HepG2 (cell line): ENCODE results near the gene CDH12. TPM values are rescaled to one million over a fixed set of nuclear protein-coding genes. Genes with fewer than 3 reads are reported as not detected.

Experiments
- ATAC-seq: fragments of 200-7000 bp; cut with Tn5 transposase; 3 replicates; pipeline ENCODE4 v1.9.1; 2020; ENCODE audit warnings: mild to moderate bottlenecking, moderate library complexity
- BruUV-seq: library from RNA; stranded (reverse); fragments of 400-500 nt; replicated peaks from 2 replicates; lab custom pipeline; 2021; lab: Mats Ljungman, UMichigan
- CTCF ChIA-PET: fragments of 300-600 bp; formaldehyde crosslinking; extraction: SDS; loops from one replicate; lab custom pipeline; 2021; ENCODE audit warnings: low total read pairs, inconsistent platforms, low intra/inter-chr PET ratio; lab: Yijun Ruan, JAX
- POLR2A ChIA-PET: fragments of 350-600 bp; sonication (Branson Sonifier 250); formaldehyde crosslinking; loops from one replicate; lab custom pipeline; 2020; ENCODE audit warnings: antibody characterized with exemption, inconsistent platforms; lab: Yijun Ruan, JAX
- DNase-seq: peaks from one replicate; pipeline ENCODE4 v3.0.0-alpha.2; 2015; ENCODE audit warnings: low spot score
- FAIRE-seq: peaks from 3 replicates; lab custom pipeline; 2011; peaks lifted over from hg19 to GRCh38; lab: Jason Lieb, UNC
- H2AFZ ChIP-seq: one replicate; pipeline ENCODE4 v1.6.1; 2011; ENCODE audit warnings: low read length, inconsistent platforms
- H3K27ac ChIP-seq: fragments of 300-600 bp; 3 replicates; pipeline ENCODE4 v1.8.0; 2011; ENCODE audit warnings: mixed run types, mild to moderate bottlenecking, mixed read lengths, low read length, inconsistent platforms; ENCODE audit not compliant: insufficient read depth; ENCODE audit errors: extremely low read length
- H3K27me3 ChIP-seq, 2 experiments: fragments of 200-600 bp in 1 of 2; 2 replicates in 1 of 2; 3 replicates in 1 of 2; pipeline versions ENCODE4 v1.6.0 to v1.8.0; 2011; ENCODE audit warnings: low read length in 2 of 2, mild to moderate bottlenecking in 2 of 2, moderate library complexity in 2 of 2, inconsistent platforms in 1 of 2; ENCODE audit not compliant: insufficient read depth in 2 of 2, control insufficient read depth in 1 of 2
- H3K36me3 ChIP-seq, 2 experiments: fragments of 200-600 bp in 1 of 2; replicated peaks in 1 of 2; 2 replicates in 1 of 2; 3 replicates in 1 of 2; pipeline versions ENCODE4 v1.5.1 to v1.8.0; 2011; ENCODE audit warnings: low read length in 2 of 2, inconsistent platforms in 1 of 2; ENCODE audit not compliant: insufficient read depth in 2 of 2, control insufficient read depth in 1 of 2
- H3K4me1 ChIP-seq: 2 replicates; pipeline ENCODE4 v1.5.1; 2012; ENCODE audit warnings: low read length, inconsistent platforms; ENCODE audit not compliant: insufficient read depth
- H3K4me2 ChIP-seq: 2 replicates; pipeline ENCODE4 v1.6.0; 2011; ENCODE audit warnings: low read depth, low read length, inconsistent platforms
- H3K4me3 ChIP-seq, 3 experiments: fragments of 200-600 bp in 1 of 3; sonication (generic), shearing (Covaris generic) in 1 of 3; replicated peaks in 1 of 3; 2 replicates each; pipeline ENCODE4 v1.5.1; 2011 to 2016; ENCODE audit warnings: low read length in 3 of 3, inconsistent platforms in 2 of 3, low read depth in 2 of 3, mild to moderate bottlenecking in 2 of 3, control low read depth in 1 of 3, mixed read lengths in 1 of 3; ENCODE audit not compliant: insufficient read depth in 1 of 3
- H3K79me2 ChIP-seq: one replicate; pipeline ENCODE4 v1.6.1; 2011; ENCODE audit warnings: low read length, inconsistent platforms; ENCODE audit not compliant: insufficient read depth
- H3K9ac ChIP-seq: 2 replicates; pipeline ENCODE4 v1.6.0; 2011; ENCODE audit warnings: mild to moderate bottlenecking, low read depth, low read length, inconsistent platforms; ENCODE audit not compliant: insufficient read depth
- H3K9me3 ChIP-seq: 2 replicates; pipeline ENCODE4 v1.5.1; 2012; ENCODE audit warnings: mild to moderate bottlenecking, low read length
- H4K20me1 ChIP-seq: 2 replicates; pipeline ENCODE4 v1.6.0; 2011; ENCODE audit warnings: inconsistent platforms, mild to moderate bottlenecking, low read length, moderate library complexity; ENCODE audit not compliant: insufficient read depth
- AHR ChIP-seq: IDR thresholded peaks from 2 replicates; pipeline ENCODE4 v1.6.1; 2018; ENCODE audit warnings: missing genetic modification reagents, missing compliant biosample characterization
- ATF7 ChIP-seq, 2 experiments: fragments of 450-650 bp in 1 of 2; sonication (generic) in 1 of 2; formaldehyde crosslinking in 1 of 2; IDR thresholded peaks; 2 replicates each; pipeline versions ENCODE4 v1.4.0 to v1.6.1; 2016 to 2020; ENCODE audit warnings: antibody characterized with exemption in 1 of 2, mild to moderate bottlenecking in 1 of 2, missing genetic modification reagents in 1 of 2
- CEBPG ChIP-seq: IDR thresholded peaks from 2 replicates; pipeline ENCODE4 v1.6.1; 2016
- FOXM1 ChIP-seq: sonication (generic); formaldehyde crosslinking; IDR thresholded peaks from 2 replicates; pipeline ENCODE4 v1.5.0; 2020; ENCODE audit warnings: missing genetic modification reagents
- KDM1A ChIP-seq: IDR thresholded peaks from 2 replicates; pipeline ENCODE4 v1.6.1; 2016; ENCODE audit warnings: missing compliant biosample characterization
- MAFK ChIP-seq, 2 experiments: IDR thresholded peaks in 1 of 2; conservative IDR thresholded peaks in 1 of 2; 2 replicates each; pipeline ENCODE4 v1.6.1; 2011; ENCODE audit warnings: improper control_type of control experiment in 2 of 2, low read length in 2 of 2
- NFIC ChIP-seq: IDR thresholded peaks from 2 replicates; pipeline ENCODE4 v1.6.1; 2012; ENCODE audit warnings: mild to moderate bottlenecking, low read length, inconsistent platforms
- UBTF ChIP-seq: sonication (generic); formaldehyde crosslinking; IDR thresholded peaks from 2 replicates; pipeline ENCODE4 v1.4.0; 2020; ENCODE audit warnings: mild to moderate bottlenecking, missing genetic modification reagents
- ZNF318 ChIP-seq: sonication (generic); formaldehyde crosslinking; IDR thresholded peaks from 2 replicates; pipeline ENCODE4 v1.4.0; 2020; ENCODE audit warnings: mild to moderate bottlenecking, missing genetic modification reagents
- WGBS: methylation state at CpG from one replicate; pipeline ENCODE4 v1.1.6; 2017; ENCODE audit warnings: low lambda C conversion rate; 5-methylcytosine and 5-hydroxymethylcytosine counted together
- in situ Hi-C: cut with HindIII; loops from 2 replicates; pipeline ENCODE4 v1.10.0; 2017; ENCODE audit warnings: low pct_unique_long_range_greater_than_20kb; ENCODE audit not compliant: extremely low pct_ligation_motif_present
- intact Hi-C: fragments of 100-400 bp; cut with micrococcal nuclease; formaldehyde crosslinking; loops from one replicate; pipeline ENCODE4 v1.10.0; 2022; ENCODE audit not compliant: unreplicated experiment
- polyA plus RNA-seq, 8 experiments: library from polyadenylated mRNA; depleted of rRNA in 3 of 8; stranded (reverse) in 7 of 8; unstranded in 1 of 8; fragments of >200 nt; fragmentation: Illumina TruSeq in 4 of 8; extraction: Trizol in 4 of 8; gene quantifications; 2 replicates each; pipeline versions ENCODE4 v1.2.1 to v1.2.3, GENCODE V29; 2011 to 2016; ENCODE audit warnings: low read depth in 4 of 8, missing spikeins in 1 of 8, mixed read lengths in 1 of 8; ENCODE audit not compliant: insufficient read depth in 1 of 8
- total RNA-seq, 5 experiments: library from RNA; depleted of rRNA; stranded (reverse); fragments of >200 nt; fragmentation: Illumina TruSeq; extraction: Trizol; gene quantifications; 2 replicates each; pipeline ENCODE4 v1.2.3, GENCODE V29; 2016; ENCODE audit warnings: low read depth in 1 of 5

Gene CDH12
- total and polyA plus RNA-seq, 2 of the 13 experiments (the other 11 are each of a cell fraction or from before 2014, with no cell fraction given) = not detected

- H2AFZ ChIP-seq = no peak overlapping the region
- no peaks in the 10 kb centered on the region for H4K20me1 ChIP-seq
- no peaks in the 10 kb centered on the region for H3K4me1 ChIP-seq
- WGBS = 3% methylated on average over 3 of the region's 3 CpGs
- intact Hi-C loops (no loop called here), in situ Hi-C loops (no loop called here)
- no peak overlapping the region for H3K27ac ChIP-seq
- no peaks in the 10 kb centered on the region for H3K27me3 ChIP-seq
- BruUV-seq = no TSS peak
- ChIA-PET CTCF (no interaction called here), POLR2A (no interaction called here)
- TF ChIP-seq ATF7 (IDR thresholded peaks at IDR 0.05) (peak; percentile 70), ATF7 (CRISPR knock-in tag; IDR thresholded peaks at IDR 0.05) (no peak), UBTF (CRISPR knock-in tag) (no peak)
- FAIRE-seq (no peak), DNase-seq (no peak), ATAC-seq (no peak)
- peaks cover 5% of the 10 kb centered on the region; the same call in 1 of the 2 replicates for H3K9me3 ChIP-seq
- no peak overlapping the region for H3K9ac ChIP-seq
- H3K36me3 ChIP-seq = no peaks in the 10 kb centered on the region
- no peak overlapping the region for H3K4me3 ChIP-seq
- H3K79me2 ChIP-seq = no peaks in the 10 kb centered on the region
- no peak overlapping the region for H3K4me2 ChIP-seq
Measured at GRCh38 chr5:22678886-22679285, 174.3 kb downstream of the CDH12 start.

GRCh38 chr5:22673131-22673530 is 180.0 kb downstream of the CDH12 start:
- CTCF ChIA-PET = no interaction called here
- BruUV-seq = no TSS peak
- TF ChIP-seq CEBPG (CRISPR knock-in tag) (no peak), KDM1A (no peak), AHR (CRISPR knock-in tag) (no peak), NFIC (no peak), FOXM1 (CRISPR knock-in tag) (no peak), MAFK (conservative IDR thresholded peaks at IDR 0.05 in 1 of 2, IDR thresholded peaks at IDR 0.05 in 1 of 2; ENCODE audit: low read length in 2 of 2) (no peak), ZNF318 (CRISPR knock-in tag) (no peak)

More at GRCh38 chr5:22673131-22673530, 180.0 kb downstream of the CDH12 start:
- no peak for FAIRE-seq
- no peak overlapping the region for H2AFZ ChIP-seq
- no peaks in the 10 kb centered on the region for H3K27me3 ChIP-seq
- peaks cover 14% of the 10 kb centered on the region for H3K9me3 ChIP-seq
- no peak for ATAC-seq
- no peak overlapping the region for H3K9ac ChIP-seq
- POLR2A ChIA-PET = no interaction called here
- DNase-seq = no peak
- intact Hi-C loops = no loop called here
- H3K36me3 ChIP-seq = no peaks in the 10 kb centered on the region
- H3K4me3 ChIP-seq = no peak overlapping the region
- H3K4me1 ChIP-seq = no peaks in the 10 kb centered on the region
- in situ Hi-C loops = no loop called here
- H3K27ac ChIP-seq = no peak overlapping the region
- H4K20me1 ChIP-seq = no peaks in the 10 kb centered on the region
- no peak overlapping the region for H3K4me2 ChIP-seq
- H3K79me2 ChIP-seq = no peaks in the 10 kb centered on the region
